IMR-90 (cell line): ENCODE data around the gene PSMD9. TPM values are rescaled to one million over a fixed set of nuclear protein-coding genes. Genes with fewer than 3 reads are reported as not detected.

Experiments
- CEBPB ChIP-seq: IDR thresholded peaks from 2 replicates; pipeline ENCODE4 v1.6.1; 2012; ENCODE audit warnings: low read depth, low read length, improper control_type of control experiment
- CHD1 ChIP-seq: IDR thresholded peaks from 2 replicates; pipeline ENCODE4 v1.6.1; 2012; ENCODE audit warnings: low read depth, low read length, improper control_type of control experiment
- MAFK ChIP-seq: IDR thresholded peaks from 2 replicates; pipeline ENCODE4 v1.6.1; 2012; ENCODE audit warnings: low read depth, low read length, improper control_type of control experiment
- SMC3 ChIP-seq: fragments of 150-350 bp; IDR thresholded peaks from 2 replicates; pipeline ENCODE4 v1.6.1; 2016; ENCODE audit warnings: low read depth, mild to moderate bottlenecking, antibody characterized with exemption, low read length, moderate library complexity
- USF2 ChIP-seq: fragments of 150-350 bp; IDR thresholded peaks from 2 replicates; pipeline ENCODE4 v1.6.1; 2017; ENCODE audit warnings: mild to moderate bottlenecking, antibody characterized with exemption, low read length, low read depth
- polyA plus RNA-seq, 3 experiments: library from polyadenylated mRNA; depleted of rRNA; stranded (reverse); fragments of >200 nt; gene quantifications; 2 replicates each; pipeline ENCODE4 v1.2.3, GENCODE V29; 2012; ENCODE audit warnings: low replicate concordance in 1 of 3
- total RNA-seq: library from RNA; depleted of rRNA; stranded (reverse); fragments of >200 nt; gene quantifications from 2 replicates; pipeline ENCODE4 v1.2.3, GENCODE V29; 2012

The PSMD9 gene
- total and polyA plus RNA-seq, 2 of the 4 experiments (the other 2 are of a cell fraction): 135 to 142 TPM

GRCh38 chr12:121888478-121889273 is at the start of gene PSMD9 (continued):
- TF ChIP-seq SMC3 (peak; percentile 60), CHD1 (peak; percentile 96), USF2 (peak; percentile 97), MAFK (no peak), CEBPB (peak; percentile 75)
